Right lung (tissue), 5 donors: Measurements from ENCODE around the gene FLYWCH2. TPM values are rescaled to one million over a fixed set of nuclear protein-coding genes. Genes with fewer than 3 reads are reported as not detected.
A peak's percentile ranks its signal among the peaks of the same experiment; 100 is the strongest.
"Not testable (repeated sequence)": the region's sequence is repeated elsewhere in the genome, so short reads cannot be mapped to it uniquely, and the experiment has no call there.

Source experiments
- DNase-seq, 2 donors: peaks; one replicate each; pipeline ENCODE4 v3.0.0-alpha.2; 2013
- polyA plus RNA-seq, 5 donors: library from polyadenylated mRNA; unstranded; fragments of 120-200 nt; gene quantifications; one replicate each; pipeline versions ENCODE4 v1.2.1 to v1.2.3, GENCODE V29; 2013; ENCODE audit warnings: inconsistent platforms in 1 of 5, low replicate concordance in 1 of 5; ENCODE audit not compliant: insufficient read length in 5 of 5, insufficient read depth in 1 of 5

FLYWCH2 gene
- polyA plus RNA-seq, 5 donors, result 14.0 to 34.9 (median 19.8) TPM

- DNase-seq, result not testable (repeated sequence)
Observed at GRCh38 chr16:2907084-2907753, 24.2 kb downstream of the FLYWCH2 start.

GRCh38 chr16:2910441-2910969 is 27.5 kb downstream of the FLYWCH2 start:
- DNase-seq, result no peak

- DNase-seq, result peak; percentile 96 to 97
Observed at GRCh38 chr16:2911638-2912329, 28.8 kb downstream of the FLYWCH2 start, which contains the start of gene FLYWCH1. Gene FLYWCH1, plus strand, starts transcription at chr16:2911931. Its CDS starts 17,755 bp downstream, at chr16:2929686.

GRCh38 chr16:2912330-2913199 is 29.6 kb downstream of the FLYWCH2 start:
- peak; percentile 31 to 41 for DNase-seq

- DNase-seq, result no peak
Observed at GRCh38 chr16:2913603-2914002, 30.6 kb downstream of the FLYWCH2 start.

- DNase-seq, result no peak
Observed at GRCh38 chr16:2914233-2914632, 31.2 kb downstream of the FLYWCH2 start.

- no peak for DNase-seq
Observed at GRCh38 chr16:2915196-2915929, 32.3 kb downstream of the FLYWCH2 start.

- peak; percentile 67 to 78 for DNase-seq
Observed at GRCh38 chr16:2919511-2920255, 36.7 kb downstream of the FLYWCH2 start.

- peak in 1 of 2 donors; percentile 41 for DNase-seq
Observed at GRCh38 chr16:2923481-2923880, 40.5 kb downstream of the FLYWCH2 start.

GRCh38 chr16:2924901-2925755 is 42.1 kb downstream of the FLYWCH2 start:
- DNase-seq, result no peak

- no peak for DNase-seq
Observed at GRCh38 chr16:2925951-2926649, 43.1 kb downstream of the FLYWCH2 start.

GRCh38 chr16:2926650-2926999 is 43.6 kb downstream of the FLYWCH2 start:
- DNase-seq, result no peak

GRCh38 chr16:2927010-2927646 is 44.1 kb downstream of the FLYWCH2 start:
- peak; percentile 72 to 76 for DNase-seq

- not testable (repeated sequence) for DNase-seq
Observed at GRCh38 chr16:2928151-2928550, 45.1 kb downstream of the FLYWCH2 start.

GRCh38 chr16:2928796-2929195 is 45.8 kb downstream of the FLYWCH2 start:
- no peak for DNase-seq

- DNase-seq, result no peak
Observed at GRCh38 chr16:2929693-2930092, 46.7 kb downstream of the FLYWCH2 start.

GRCh38 chr16:2930236-2930635 is 47.2 kb downstream of the FLYWCH2 start:
- no peak for DNase-seq

GRCh38 chr16:2931231-2931914 is 48.4 kb downstream of the FLYWCH2 start:
- not testable (repeated sequence) for DNase-seq
